Cardiac muscle cell (in vitro differentiated cells and primary cell): ENCODE results near the gene KCNRG. TPM values are rescaled to one million over a fixed set of nuclear protein-coding genes. Genes with fewer than 3 reads are reported as not detected.

ENCODE experiments used
- DNase-seq, 2 donors: peaks; one replicate each; pipeline versions ENCODE4 v3.0.0 to v3.0.0-alpha.2; 2010 to 2017; ENCODE audit warnings: low read depth in 1 of 2, low spot score in 1 of 2
- H3K27ac ChIP-seq: fragments of 200-600 bp; sonication (generic); 2 replicates; pipeline ENCODE4 v1.5.1; 2016
- H3K27me3 ChIP-seq: fragments of 200-600 bp; sonication (generic); 2 replicates; pipeline ENCODE4 v1.6.0; 2016; ENCODE audit warnings: control low read depth
- H3K36me3 ChIP-seq: fragments of 200-600 bp; sonication (generic); 2 replicates; pipeline ENCODE4 v1.5.1; 2016; ENCODE audit warnings: control low read depth
- H3K4me1 ChIP-seq: fragments of 200-600 bp; sonication (generic); 2 replicates; pipeline ENCODE4 v1.8.1; 2017; ENCODE audit warnings: low read depth, mild to moderate bottlenecking, mixed run types
- H3K4me3 ChIP-seq: fragments of 200-600 bp; sonication (generic); 2 replicates; pipeline ENCODE4 v1.5.1; 2016; ENCODE audit warnings: mild to moderate bottlenecking
- H3K9me3 ChIP-seq: fragments of 200-600 bp; sonication (generic); 2 replicates; pipeline ENCODE4 v1.5.1; 2017; ENCODE audit warnings: low read depth, mild to moderate bottlenecking, control low read depth
- polyA plus RNA-seq: library from polyadenylated mRNA; unstranded; fragments of >200 nt; fragmentation: Nextera tagmentation; extraction: Ambion mirVana; gene quantifications from 2 replicates; pipeline ENCODE4 v1.2.1, GENCODE V29; 2016
- total RNA-seq: library from RNA; depleted of rRNA; stranded (reverse); fragments of >200 nt; gene quantifications from 2 replicates; pipeline ENCODE4 v1.2.3, GENCODE V29; 2016
- TF ChIP-seq, protein P1 (sequence below): IDR thresholded peaks from 2 replicates; pipeline ENCODE4 v1.5.1; 2012; ENCODE audit warnings: low read depth, mild to moderate bottlenecking, low read length

Gene KCNRG
- total and polyA plus RNA-seq, 2 experiments from 2014 or later = 0.69 TPM; not detected in 1

GRCh38 chr13:50014386-50014785 is 858 bp upstream of the KCNRG start:
- no peak overlapping the region for H3K27ac ChIP-seq
- no peaks in the 10 kb centered on the region for H3K27me3 ChIP-seq
- TF ChIP-seq, protein P1, sequence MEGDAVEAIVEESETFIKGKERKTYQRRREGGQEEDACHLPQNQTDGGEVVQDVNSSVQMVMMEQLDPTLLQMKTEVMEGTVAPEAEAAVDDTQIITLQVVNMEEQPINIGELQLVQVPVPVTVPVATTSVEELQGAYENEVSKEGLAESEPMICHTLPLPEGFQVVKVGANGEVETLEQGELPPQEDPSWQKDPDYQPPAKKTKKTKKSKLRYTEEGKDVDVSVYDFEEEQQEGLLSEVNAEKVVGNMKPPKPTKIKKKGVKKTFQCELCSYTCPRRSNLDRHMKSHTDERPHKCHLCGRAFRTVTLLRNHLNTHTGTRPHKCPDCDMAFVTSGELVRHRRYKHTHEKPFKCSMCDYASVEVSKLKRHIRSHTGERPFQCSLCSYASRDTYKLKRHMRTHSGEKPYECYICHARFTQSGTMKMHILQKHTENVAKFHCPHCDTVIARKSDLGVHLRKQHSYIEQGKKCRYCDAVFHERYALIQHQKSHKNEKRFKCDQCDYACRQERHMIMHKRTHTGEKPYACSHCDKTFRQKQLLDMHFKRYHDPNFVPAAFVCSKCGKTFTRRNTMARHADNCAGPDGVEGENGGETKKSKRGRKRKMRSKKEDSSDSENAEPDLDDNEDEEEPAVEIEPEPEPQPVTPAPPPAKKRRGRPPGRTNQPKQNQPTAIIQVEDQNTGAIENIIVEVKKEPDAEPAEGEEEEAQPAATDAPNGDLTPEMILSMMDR = no peak
- H3K9me3 ChIP-seq = no peaks in the 10 kb centered on the region
- H3K36me3 ChIP-seq = peaks cover 13% of the 10 kb centered on the region
- peaks cover 24% of the 10 kb centered on the region for H3K4me1 ChIP-seq
- DNase-seq = no peak
- no peak overlapping the region for H3K4me3 ChIP-seq

DNA sequence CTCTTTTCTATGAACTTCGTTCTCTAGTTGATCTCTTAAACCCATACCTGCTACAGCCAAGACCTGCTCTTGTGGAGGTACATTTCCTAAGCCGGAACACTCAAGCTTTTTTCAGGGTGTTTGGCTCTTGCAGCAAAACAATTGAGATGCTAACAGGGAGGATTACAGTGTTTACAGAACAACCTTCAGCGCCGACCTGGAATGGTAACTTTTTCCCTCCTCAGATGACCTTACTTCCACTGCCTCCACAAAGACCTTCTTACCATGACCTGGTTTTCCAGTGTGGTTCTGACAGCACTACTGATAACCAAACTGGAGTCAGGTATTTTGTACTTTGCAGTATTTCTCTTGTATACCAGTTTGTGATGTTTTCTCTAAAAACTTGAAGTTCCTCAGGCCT is 506 bp downstream of the KCNRG start:
- Histone ChIP-seq H3K36me3 (peaks cover 13% of the 10 kb centered on the region), H3K4me3 (no peak overlapping the region)

GRCh38 chr13:50016444-50016843 is 1.2 kb downstream of the KCNRG start:
- Histone ChIP-seq H3K36me3 (peaks cover 13% of the 10 kb centered on the region), H3K9me3 (no peaks in the 10 kb centered on the region), H3K4me3 (no peak overlapping the region), H3K27ac (peak overlapping the region; percentile 60), H3K27me3 (no peaks in the 10 kb centered on the region), H3K4me1 (peaks cover 24% of the 10 kb centered on the region)
- TF ChIP-seq, protein P1 = no peak
- DNase-seq = peak in 1 of 2 donors; percentile 39

More for the DNA sequence above, 506 bp downstream of the KCNRG start:
- peaks cover 24% of the 10 kb centered on the region for H3K4me1 ChIP-seq
- no peaks in the 10 kb centered on the region for H3K9me3 ChIP-seq
- no peaks in the 10 kb centered on the region for H3K27me3 ChIP-seq
- peak overlapping the region; percentile 60 for H3K27ac ChIP-seq
- no peak for DNase-seq
- TF ChIP-seq, protein P1 = no peak

GRCh38 chr13:50017819-50018218 is 2.6 kb downstream of the KCNRG start:
- H3K27me3 ChIP-seq = no peaks in the 10 kb centered on the region
- peaks cover 7% of the 10 kb centered on the region for H3K36me3 ChIP-seq
- no peak overlapping the region for H3K4me3 ChIP-seq
- peak in 1 of 2 donors; percentile 35 for DNase-seq
- H3K9me3 ChIP-seq = no peaks in the 10 kb centered on the region
- H3K27ac ChIP-seq = no peak overlapping the region
- H3K4me1 ChIP-seq = peaks cover 24% of the 10 kb centered on the region
- TF ChIP-seq, protein P1 = no peak

- no peaks in the 10 kb centered on the region for H3K27me3 ChIP-seq
- TF ChIP-seq, protein P1 = no peak
- no peak for DNase-seq
- no peaks in the 10 kb centered on the region for H3K9me3 ChIP-seq
- H3K36me3 ChIP-seq = no peaks in the 10 kb centered on the region
- no peak overlapping the region for H3K27ac ChIP-seq
- H3K4me3 ChIP-seq = no peak overlapping the region
- no peaks in the 10 kb centered on the region for H3K4me1 ChIP-seq
These were observed 10.2 kb downstream of the KCNRG start for GRCh38 chr13:50025436-50025835.
